Measurements from ENCODE around the gene FGF8. TPM values are rescaled to one million over a fixed set of nuclear protein-coding genes. Genes with fewer than 3 reads are reported as not detected.

FGF8 gene
- total and polyA plus RNA-seq, 2 of the 8 experiments (the other 6 are each of a cell fraction or from before 2014, with no cell fraction given), result 1.1 to 3.9 TPM

DNA sequence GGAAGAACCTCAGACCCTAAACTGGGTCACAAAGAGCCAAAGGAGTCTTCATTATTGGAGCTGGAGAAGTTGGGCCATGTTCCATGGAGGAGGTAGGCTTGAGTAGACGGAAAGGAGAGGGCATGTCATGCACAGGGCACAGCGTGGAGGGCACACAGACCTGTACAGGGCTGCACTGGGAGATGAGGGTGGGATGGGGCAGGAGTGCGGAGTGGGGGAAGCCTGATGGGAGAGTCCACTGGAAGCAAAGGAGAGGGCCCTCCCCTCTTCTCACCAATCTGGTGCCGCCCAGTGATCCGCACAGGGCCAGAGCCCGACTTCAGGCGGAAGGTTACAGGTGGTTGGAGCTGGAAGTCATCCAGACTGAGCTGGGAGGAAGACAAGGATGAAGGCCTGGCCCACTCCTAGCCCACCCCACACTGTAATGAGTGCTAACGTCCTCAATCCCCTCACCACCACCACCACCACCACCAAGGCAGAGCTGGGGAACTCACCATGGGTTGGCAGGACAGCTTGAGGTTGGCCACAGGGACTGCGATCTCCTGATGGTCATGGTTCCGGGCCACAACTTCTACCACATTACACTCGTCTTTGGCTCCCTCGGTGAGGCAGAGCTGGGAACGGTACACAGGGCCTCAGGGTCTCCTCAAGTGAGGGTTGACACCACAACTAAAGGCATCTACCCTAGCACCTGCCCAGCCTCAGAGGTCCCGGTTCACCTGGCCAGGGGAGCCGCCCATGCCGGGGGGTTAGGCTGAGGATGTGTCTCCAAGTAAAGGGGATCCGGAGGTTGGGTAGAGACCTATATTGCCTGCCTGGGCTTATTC is 6.3 kb upstream of the FGF8 start (continued):
- TF ChIP-seq CHD7 (IDR thresholded peaks at IDR 0.05; ENCODE audit: insufficient replicate concordance, low read length) (no peak), RBBP5 (IDR thresholded peaks at IDR 0.05; ENCODE audit: borderline replicate concordance, low read depth, low read length) (no peak), SAP30 (IDR thresholded peaks at IDR 0.05; ENCODE audit: insufficient read depth, insufficient replicate concordance, low read length) (no peak), CEBPB (IDR thresholded peaks at IDR 0.05; ENCODE audit: low read depth, low read length) (no peak), TBP (IDR thresholded peaks at IDR 0.05; ENCODE audit: low read depth, low read length) (no peak), SIX5 (IDR thresholded peaks at IDR 0.05; ENCODE audit: low read depth, low read length) (no peak), TEAD4 (IDR thresholded peaks at IDR 0.05; ENCODE audit: low read depth, low read length) (no peak), BRCA1 (IDR thresholded peaks at IDR 0.05; ENCODE audit: low read depth, low read length) (no peak), RFX5 (IDR thresholded peaks at IDR 0.05; ENCODE audit: borderline replicate concordance, low read depth, low read length) (no peak)
- TF ChIP-seq, protein P1, sequence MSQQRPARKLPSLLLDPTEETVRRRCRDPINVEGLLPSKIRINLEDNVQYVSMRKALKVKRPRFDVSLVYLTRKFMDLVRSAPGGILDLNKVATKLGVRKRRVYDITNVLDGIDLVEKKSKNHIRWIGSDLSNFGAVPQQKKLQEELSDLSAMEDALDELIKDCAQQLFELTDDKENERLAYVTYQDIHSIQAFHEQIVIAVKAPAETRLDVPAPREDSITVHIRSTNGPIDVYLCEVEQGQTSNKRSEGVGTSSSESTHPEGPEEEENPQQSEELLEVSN (IDR thresholded peaks at IDR 0.05), result no peak

Data from H1 (cell line).